GM19372 (cell line): ENCODE data around the gene MPRIP.
A peak's percentile ranks its signal among the peaks of the same experiment; 100 is the strongest.

Experiments used
- ATAC-seq: cut with Tn5 transposase; IDR thresholded peaks from one replicate; pipeline ENCODE4 v1.9.1; 2021; ENCODE audit warnings: mild to moderate bottlenecking, low read depth, moderate library complexity; ENCODE audit not compliant: unreplicated experiment

The MPRIP gene

GRCh38 chr17:17225901-17226300 lies 183.6 kb downstream of the MPRIP start:
- ATAC-seq = no peak

- no peak for ATAC-seq
Observed at GRCh38 chr17:17226451-17227265, 184.4 kb downstream of the MPRIP start.

- ATAC-seq = no peak
Observed at GRCh38 chr17:17227608-17228520, 185.6 kb downstream of the MPRIP start.

GRCh38 chr17:17228521-17229279 lies 186.4 kb downstream of the MPRIP start:
- no peak for ATAC-seq

- no peak for ATAC-seq
Observed at GRCh38 chr17:17229416-17230384, 187.4 kb downstream of the MPRIP start.

- no peak for ATAC-seq
Observed at GRCh38 chr17:17231621-17232302, 189.5 kb downstream of the MPRIP start.

GRCh38 chr17:17232303-17232621 lies 190.0 kb downstream of the MPRIP start:
- no peak for ATAC-seq

GRCh38 chr17:17235212-17236174 lies 193.2 kb downstream of the MPRIP start:
- no peak for ATAC-seq

GRCh38 chr17:17236295-17237025 lies 194.2 kb downstream of the MPRIP start:
- ATAC-seq = peak; percentile 20

- peak; percentile 77 for ATAC-seq
Observed at GRCh38 chr17:17237026-17237799, 195.0 kb downstream of the MPRIP start, which contains the start of gene FLCN. Gene FLCN, minus strand, starts transcription at chr17:17237168. Its CDS starts 9,031 bp downstream, at chr17:17228137.

GRCh38 chr17:17239832-17240231 lies 197.6 kb downstream of the MPRIP start:
- ATAC-seq = no peak

GRCh38 chr17:17241656-17242055 lies 199.4 kb downstream of the MPRIP start:
- no peak for ATAC-seq

- ATAC-seq = no peak
Observed at GRCh38 chr17:17242246-17242645, 200.0 kb downstream of the MPRIP start.
